Transverse colon (tissue), 4 donors: Measurements from ENCODE around the gene TDP2.

Experiments used
- CTCF ChIP-seq, 5 experiments: fragments of 200-600 bp in 3 of 5; fragments of 450-650 bp in 2 of 5; sonication (generic) in 3 of 5; IDR thresholded peaks; 1 replicate in 2 of 5; 2 replicates in 3 of 5; pipeline ENCODE4 v1.5.1; 2016 to 2017; ENCODE audit warnings: antibody characterized with exemption in 5 of 5, inconsistent platforms in 3 of 5, mild to moderate bottlenecking in 2 of 5, moderate library complexity in 1 of 5
- EP300 ChIP-seq: sonication (generic); formaldehyde crosslinking; IDR thresholded peaks from one replicate; pipeline ENCODE4 v1.6.1; 2017; ENCODE audit warnings: antibody characterized with exemption, low read depth
- POLR2A ChIP-seq: fragments of 450-650 bp; IDR thresholded peaks from one replicate; pipeline ENCODE4 v1.6.1; 2016; ENCODE audit warnings: antibody characterized with exemption, mild to moderate bottlenecking, moderate library complexity
- POLR2AphosphoS5 ChIP-seq, 3 donors: sonication (generic); formaldehyde crosslinking; IDR thresholded peaks; one replicate each; pipeline ENCODE4 v1.6.1; 2016; ENCODE audit warnings: antibody characterized with exemption in 3 of 3

GRCh38 chr6:24696097-24696496, 29.4 kb upstream of the TDP2 start:
- TF ChIP-seq CTCF (IDR thresholded peaks at IDR 0.05) (no peak), EP300 (no peak), POLR2AphosphoS5 (IDR thresholded peaks at IDR 0.05) (no peak), POLR2A (no peak)
